RWPE2 (cell line): ENCODE data around the gene IFT172.
"Not testable (repeated sequence)": the region's sequence is repeated elsewhere in the genome, so short reads cannot be mapped to it uniquely, and the experiment has no call there.

Source experiments
- ATAC-seq: fragments of 200-7000 bp; cut with Tn5 transposase; 3 replicates; pipeline ENCODE4 v1.9.1; 2021; ENCODE audit warnings: low read depth
- DNase-seq: peaks from one replicate; pipeline ENCODE4 v3.0.0-alpha.2; 2020; ENCODE audit warnings: low spot score
- H3K27ac ChIP-seq: fragments of 450-650 bp; 2 replicates; pipeline ENCODE4 v1.5.1; 2017; ENCODE audit warnings: mild to moderate bottlenecking; ENCODE audit not compliant: poor library complexity, severe bottlenecking
- H3K27me3 ChIP-seq: fragments of 250-450 bp; sonication (Bioruptor Pico); 2 replicates; pipeline ENCODE4 v1.5.1; 2021; ENCODE audit warnings: mild to moderate bottlenecking, moderate library complexity; ENCODE audit not compliant: insufficient read depth, poor library complexity, severe bottlenecking
- H3K36me3 ChIP-seq: fragments of 250-450 bp; sonication (Bioruptor Pico); 2 replicates; pipeline ENCODE4 v1.5.1; 2020; ENCODE audit warnings: low read depth, mild to moderate bottlenecking, moderate library complexity
- H3K4me1 ChIP-seq: fragments of 250-450 bp; sonication (Bioruptor Pico); 2 replicates; pipeline ENCODE4 v1.5.1; 2021; ENCODE audit warnings: mild to moderate bottlenecking, moderate library complexity; ENCODE audit not compliant: insufficient read depth, poor library complexity, severe bottlenecking
- H3K4me3 ChIP-seq: fragments of 250-450 bp; sonication (Bioruptor Pico); 2 replicates; pipeline ENCODE4 v1.5.1; 2021; ENCODE audit warnings: mild to moderate bottlenecking, moderate library complexity; ENCODE audit not compliant: severe bottlenecking
- H3K9me3 ChIP-seq: fragments of 250-450 bp; sonication (Bioruptor Pico); 2 replicates; pipeline ENCODE4 v1.5.1; 2021; ENCODE audit warnings: mild to moderate bottlenecking, moderate library complexity; ENCODE audit not compliant: severe bottlenecking
- TF ChIP-seq, protein P1 (sequence below): fragments of 450-650 bp; IDR thresholded peaks from one replicate; pipeline ENCODE4 v1.5.1; 2017; ENCODE audit warnings: mild to moderate bottlenecking, moderate library complexity; ENCODE audit not compliant: poor library complexity, severe bottlenecking

The IFT172 gene

DNA sequence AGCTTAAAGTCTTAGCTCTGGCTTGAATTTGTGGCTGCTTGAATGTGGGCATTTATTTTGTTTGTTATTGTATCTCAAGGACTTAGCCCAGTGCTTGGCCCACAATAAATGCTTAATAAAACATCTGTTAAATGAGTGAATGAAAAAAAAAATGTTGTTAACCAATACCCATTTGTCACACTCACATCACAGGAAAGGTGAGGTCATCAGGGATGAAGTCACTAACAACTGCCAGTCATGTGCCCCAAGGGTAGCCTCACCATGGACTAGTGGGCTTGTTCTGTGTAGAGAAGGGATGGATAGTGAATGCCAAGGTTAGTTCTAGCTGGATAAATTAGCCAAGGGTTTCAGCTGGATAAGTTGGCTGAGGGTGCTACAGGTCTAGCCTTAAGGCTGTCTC lies 58.1 kb downstream of the IFT172 start:
- Histone ChIP-seq H3K4me1 (peaks cover 20% of the 10 kb centered on the region), H3K4me3 (no peak overlapping the region), H3K27ac (no peak overlapping the region), H3K27me3 (no peaks in the 10 kb centered on the region), H3K9me3 (no peaks in the 10 kb centered on the region), H3K36me3 (peaks cover 49% of the 10 kb centered on the region)
- ATAC-seq (no peak), DNase-seq (no peak)
- TF ChIP-seq, protein P1, sequence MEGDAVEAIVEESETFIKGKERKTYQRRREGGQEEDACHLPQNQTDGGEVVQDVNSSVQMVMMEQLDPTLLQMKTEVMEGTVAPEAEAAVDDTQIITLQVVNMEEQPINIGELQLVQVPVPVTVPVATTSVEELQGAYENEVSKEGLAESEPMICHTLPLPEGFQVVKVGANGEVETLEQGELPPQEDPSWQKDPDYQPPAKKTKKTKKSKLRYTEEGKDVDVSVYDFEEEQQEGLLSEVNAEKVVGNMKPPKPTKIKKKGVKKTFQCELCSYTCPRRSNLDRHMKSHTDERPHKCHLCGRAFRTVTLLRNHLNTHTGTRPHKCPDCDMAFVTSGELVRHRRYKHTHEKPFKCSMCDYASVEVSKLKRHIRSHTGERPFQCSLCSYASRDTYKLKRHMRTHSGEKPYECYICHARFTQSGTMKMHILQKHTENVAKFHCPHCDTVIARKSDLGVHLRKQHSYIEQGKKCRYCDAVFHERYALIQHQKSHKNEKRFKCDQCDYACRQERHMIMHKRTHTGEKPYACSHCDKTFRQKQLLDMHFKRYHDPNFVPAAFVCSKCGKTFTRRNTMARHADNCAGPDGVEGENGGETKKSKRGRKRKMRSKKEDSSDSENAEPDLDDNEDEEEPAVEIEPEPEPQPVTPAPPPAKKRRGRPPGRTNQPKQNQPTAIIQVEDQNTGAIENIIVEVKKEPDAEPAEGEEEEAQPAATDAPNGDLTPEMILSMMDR, result no peak

DNA sequence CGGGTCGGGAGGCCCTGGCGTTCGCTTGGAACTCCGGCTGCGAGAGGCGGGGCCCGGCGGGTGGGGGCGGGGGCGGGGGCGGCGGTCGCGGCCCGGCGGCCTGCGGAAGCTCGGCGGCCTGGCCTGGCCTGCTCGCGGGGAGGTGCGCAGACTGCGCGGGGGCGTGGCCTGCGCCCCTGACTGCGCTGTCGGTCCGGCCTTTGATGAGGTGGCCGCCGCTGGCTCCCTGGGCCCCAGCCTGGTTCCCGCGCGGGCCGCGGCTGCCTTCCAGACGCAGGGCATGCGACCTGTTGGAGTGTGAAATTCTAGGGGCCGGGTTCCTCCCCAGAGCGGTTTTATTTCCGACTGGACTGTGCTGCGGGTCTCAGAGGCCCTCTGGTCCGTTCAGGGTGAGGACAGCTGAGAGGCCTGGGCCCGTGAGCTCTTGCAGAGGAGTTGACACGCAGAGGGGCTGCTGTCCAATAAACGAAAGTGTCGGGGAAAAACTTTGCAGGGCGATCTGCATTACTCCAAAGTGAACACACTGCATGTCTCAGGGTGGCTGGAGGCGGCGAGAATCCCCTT lies 60.5 kb downstream of the IFT172 start:
- Histone ChIP-seq H3K27me3 (no peaks in the 10 kb centered on the region), H3K27ac (peak overlapping the region; percentile 76), H3K4me3 (peak overlapping the region; percentile 97), H3K36me3 (peaks cover 26% of the 10 kb centered on the region), H3K4me1 (peaks cover 20% of the 10 kb centered on the region), H3K9me3 (no peaks in the 10 kb centered on the region)
- DNase-seq (no peak), ATAC-seq (peak; percentile 78)
- TF ChIP-seq, protein P1, result no peak

GRCh38 chr2:27428213-27428977 lies 61.1 kb downstream of the IFT172 start, which contains the start of gene NRBP1:
Gene NRBP1, plus strand, starts transcription at chr2:27428631. Its CDS starts 4,643 bp downstream, at chr2:27433274.
- H3K9me3 ChIP-seq, result no peaks in the 10 kb centered on the region
- ATAC-seq (peak; percentile 88), DNase-seq (peak; percentile 86)
- TF ChIP-seq, protein P1, result peak; percentile 27
- H3K36me3 ChIP-seq, result peaks cover 19% of the 10 kb centered on the region
- peaks cover 20% of the 10 kb centered on the region for H3K4me1 ChIP-seq
- H3K4me3 ChIP-seq, result peak within 1 kb of the TSS; percentile 97
- H3K27me3 ChIP-seq, result no peaks in the 10 kb centered on the region
- peak within 1 kb of the TSS; percentile 76 for H3K27ac ChIP-seq

GRCh38 chr2:27427863-27428212 lies 61.7 kb downstream of the IFT172 start:
- Histone ChIP-seq H3K9me3 (no peaks in the 10 kb centered on the region), H3K4me3 (peak overlapping the region; percentile 97), H3K4me1 (peaks cover 20% of the 10 kb centered on the region), H3K36me3 (peaks cover 14% of the 10 kb centered on the region), H3K27ac (peak overlapping the region; percentile 76), H3K27me3 (no peaks in the 10 kb centered on the region)
- TF ChIP-seq, protein P1, result no peak
- DNase-seq (no peak), ATAC-seq (no peak)

GRCh38 chr2:27425039-27425438 lies 64.5 kb downstream of the IFT172 start:
- not testable (repeated sequence) for H3K4me1 ChIP-seq, H3K4me3 ChIP-seq, H3K27me3 ChIP-seq, ATAC-seq, H3K9me3 ChIP-seq, H3K27ac ChIP-seq, H3K36me3 ChIP-seq, DNase-seq
